Heart left ventricle (tissue), 16 donors: ENCODE data around the gene HPN. TPM values are rescaled to one million over a fixed set of nuclear protein-coding genes. Genes with fewer than 3 reads are reported as not detected.

ENCODE experiments used
- ATAC-seq, 4 donors: fragments of 200-7000 bp; cut with Tn5 transposase; one replicate each; pipeline ENCODE4 v1.9.1; 2020 to 2022; ENCODE audit warnings: moderate library complexity in 4 of 4, mild to moderate bottlenecking in 3 of 4, moderate number of reproducible peaks in 1 of 4
- DNase-seq, 5 donors: peaks; one replicate each; pipeline ENCODE4 v3.0.0-alpha.2; 2020
- H3K27ac ChIP-seq, 12 donors: fragments of 200-600 bp; sonication (generic) in 4 of 12; one replicate each; pipeline versions ENCODE4 v1.5.0 to v1.8.0; 2016 to 2022; ENCODE audit warnings: mild to moderate bottlenecking in 2 of 12
- H3K27me3 ChIP-seq, 9 donors: fragments of 200-600 bp; sonication (generic) in 2 of 9; one replicate each; pipeline versions ENCODE4 v1.5.1 to v1.8.0; 2016 to 2022; ENCODE audit warnings: mild to moderate bottlenecking in 3 of 9
- H3K36me3 ChIP-seq, 9 donors: fragments of 200-600 bp; sonication (generic) in 2 of 9; one replicate each; pipeline versions ENCODE4 v1.5.0 to v1.8.0; 2018 to 2022; ENCODE audit warnings: mild to moderate bottlenecking in 2 of 9
- H3K4me1 ChIP-seq, 12 donors: fragments of 200-600 bp; sonication (generic) in 4 of 12; one replicate each; pipeline versions ENCODE4 v1.5.0 to v1.8.0; 2016 to 2022; ENCODE audit warnings: mild to moderate bottlenecking in 3 of 12
- H3K4me3 ChIP-seq, 12 donors: fragments of 200-600 bp; sonication (generic) in 4 of 12; one replicate each; pipeline versions ENCODE4 v1.5.0 to v1.8.0; 2017 to 2022; ENCODE audit warnings: mild to moderate bottlenecking in 9 of 12, moderate library complexity in 4 of 12
- H3K9me3 ChIP-seq, 12 donors: fragments of 200-600 bp; sonication (generic) in 4 of 12; one replicate each; pipeline versions ENCODE4 v1.5.0 to v1.8.0; 2016 to 2022; ENCODE audit warnings: mild to moderate bottlenecking in 1 of 12
- CTCF ChIP-seq, 12 donors: fragments of 200-600 bp; sonication (generic) in 4 of 12; IDR thresholded peaks; one replicate each; pipeline versions ENCODE4 v1.5.0 to v1.8.0; 2018 to 2022; ENCODE audit warnings: antibody characterized with exemption in 12 of 12, mild to moderate bottlenecking in 5 of 12
- POLR2A ChIP-seq, 2 donors: fragments of 450-650 bp; IDR thresholded peaks; one replicate each; pipeline ENCODE4 v1.6.1; 2017; ENCODE audit warnings: antibody characterized with exemption in 2 of 2, mild to moderate bottlenecking in 2 of 2, moderate library complexity in 2 of 2
- WGBS, 4 donors: extraction: QIAGEN DNeasy Blood & Tissue Kit in 2 of 4; methylation state at CpG; one replicate each; pipeline versions ENCODE4 v1.1.5 to v1.1.7; 2013 to 2018; 5-methylcytosine and 5-hydroxymethylcytosine counted together
- intact Hi-C, 10 donors: fragments of 100-400 bp; cut with DNase I; formaldehyde crosslinking; loops; one replicate each; pipeline versions ENCODE4 v1.11.1 to v1.14.2; 2022
- polyA plus RNA-seq, 2 donors: library from polyadenylated mRNA; stranded (reverse); fragments of 200-250 nt; gene quantifications; one replicate each; pipeline ENCODE4 v1.2.3, GENCODE V29; 2013
- total RNA-seq, 9 donors: library from RNA; depleted of rRNA in 2 of 9; stranded (reverse); fragments of >200 nt in 2 of 9; fragmentation: NEBNext Ultra II Directional in 3 of 9; extraction: Animal tissue kit (Norgen Biotek cat#: 25700) in 3 of 9; gene quantifications; one replicate each; pipeline versions ENCODE4 v1.1.0 to v1.2.4, GENCODE V29; 2016 to 2023
- donor health status: ischemic (EF 13 %, LVEDD 7.1; RV severe dilation, severe dysfunction).
- donor health status: healthy with polysubstance abuse.
- donor health status: DM: no; HTN: yes; CAD: no.
- donor health status: DM: no; HTN: no; CAD: no.
- donor health status: ischemic (EF 25% LVEDD 6.9; RV normal size, moderate dysfunction).
- donor health status: ischemic (EF 25% LVEDD 5.7; RV mildly dilated, moderate dysfunction).
- donor health status: healthy.
- donor health status: DM: yes; HTN: yes; CAD: no.
- donor health status: ischemic (EF 35%, LVEDD 5.7; RV mildly dilated, moderate dysfunction).
- donor health status: nonischemic (EF 11% LVEDD 7.7; RV severe dilation, severe dysfunction).
- donor health status: DM: yes; HTN: yes; CAD: no.
- donor health status: PGD.
- donor health status: ischemic (EF 29% LVEDD 5.4; RV normal size, mild dysfunction).
- donor health status: nonischemic (EF 23%, LVEDD 6.1; RV moderate dilation, normal function).

Gene HPN
- total and polyA plus RNA-seq, 11 donors: 0.80 to 13.4 (median 3.2) TPM

- intact Hi-C loops: no loop called here
- WGBS, 4 donors: 72 to 76% (median 75%) methylated on average over 8 of the region's 8 CpGs
- no peak for ATAC-seq
Observed at GRCh38 chr19:35088131-35088913, 46.8 kb downstream of the HPN start.

GRCh38 chr19:35089554-35089953, 48.0 kb downstream of the HPN start:
- intact Hi-C loops: no loop called here
- H3K27me3 ChIP-seq: peaks cover 0 to 26% (median 7%) of the 10 kb centered on the region in 9 donors
- TF ChIP-seq CTCF (IDR thresholded peaks at IDR 0.05) (no peak), POLR2A (IDR thresholded peaks at IDR 0.05) (no peak)
- H3K36me3 ChIP-seq: no peaks in the 10 kb centered on the region
- DNase-seq (no peak), ATAC-seq (no peak)
- H3K4me3 ChIP-seq: no peak overlapping the region
- H3K27ac ChIP-seq: no peak overlapping the region
- 84 to 89% (median 86%) methylated on average over 8 of the region's 8 CpGs for WGBS, 4 donors
- no peaks in the 10 kb centered on the region for H3K9me3 ChIP-seq
- H3K4me1 ChIP-seq: peaks cover 0 to 9% (median 4%) of the 10 kb centered on the region in 12 donors

More at GRCh38 chr19:35088131-35088913, 46.8 kb downstream of the HPN start:
- peaks cover 0 to 26% (median 7%) of the 10 kb centered on the region in 9 donors for H3K27me3 ChIP-seq
- H3K9me3 ChIP-seq: no peaks in the 10 kb centered on the region
- H3K27ac ChIP-seq: no peak overlapping the region
- DNase-seq: no peak
- no peak overlapping the region for H3K4me3 ChIP-seq
- H3K4me1 ChIP-seq: peaks cover 0 to 9% (median 4%) of the 10 kb centered on the region in 12 donors
- H3K36me3 ChIP-seq: no peaks in the 10 kb centered on the region
- TF ChIP-seq CTCF (IDR thresholded peaks at IDR 0.05): no peak
- no peak for TF ChIP-seq POLR2A (IDR thresholded peaks at IDR 0.05)

GRCh38 chr19:35090160-35090505, 48.6 kb downstream of the HPN start:
- no peak for TF ChIP-seq CTCF (IDR thresholded peaks at IDR 0.05)
- TF ChIP-seq POLR2A (IDR thresholded peaks at IDR 0.05): no peak
- peaks cover 0 to 26% (median 7%) of the 10 kb centered on the region in 9 donors for H3K27me3 ChIP-seq

GRCh38 chr19:35090506-35091214, 49.1 kb downstream of the HPN start:
- DNase-seq (peak in 3 of 5 donors; percentile 36 to 55 (median 54)), ATAC-seq (peak; percentile 79 to 91 (median 84))
- TF ChIP-seq POLR2A (IDR thresholded peaks at IDR 0.05): no peak
- TF ChIP-seq CTCF (IDR thresholded peaks at IDR 0.05): peak; percentile 41 to 71 (median 64)
- intact Hi-C loops: loop anchor here in 7 of 10 donors (1.0 to 5.0 kb wide), 6 partner anchors 23 to 118 kb away; no protein-coding TSS in a partner anchor
- no peak overlapping the region for H3K4me3 ChIP-seq
- no peaks in the 10 kb centered on the region for H3K36me3 ChIP-seq
- H3K27ac ChIP-seq: no peak overlapping the region
- 4 to 8% (median 6%) methylated on average over 25 to 36 of the region's 36 CpGs for WGBS, 4 donors
- H3K27me3 ChIP-seq: peaks cover 0 to 26% (median 7%) of the 10 kb centered on the region in 9 donors
- H3K4me1 ChIP-seq: peaks cover 0 to 9% (median 4%) of the 10 kb centered on the region in 12 donors
- no peaks in the 10 kb centered on the region for H3K9me3 ChIP-seq

More at GRCh38 chr19:35090160-35090505, 48.6 kb downstream of the HPN start:
- no peaks in the 10 kb centered on the region for H3K9me3 ChIP-seq
- peaks cover 0 to 9% (median 4%) of the 10 kb centered on the region in 12 donors for H3K4me1 ChIP-seq
- DNase-seq (no peak), ATAC-seq (no peak)
- H3K4me3 ChIP-seq: no peak overlapping the region
- H3K27ac ChIP-seq: no peak overlapping the region
- intact Hi-C loops: loop anchor here in 7 of 10 donors (1.0 to 5.0 kb wide), 6 partner anchors 23 to 118 kb away; no protein-coding TSS in a partner anchor
- H3K36me3 ChIP-seq: no peaks in the 10 kb centered on the region
- WGBS, 4 donors: 41 to 52% (median 44%) methylated on average over 9 of the region's 9 CpGs
